GM18520 (cell line): ENCODE data around the gene FAXC.
A peak's percentile ranks its signal among the peaks of the same experiment; 100 is the strongest.

Experiments
- ATAC-seq: cut with Tn5 transposase; IDR thresholded peaks from one replicate; pipeline ENCODE4 v1.9.1; 2021; ENCODE audit not compliant: unreplicated experiment

FAXC gene

GRCh38 chr6:99349171-99350141, at the start of gene FAXC:
FAXC (minus strand) TSS chr6:99349674; CDS start chr6:99349372, 302 bp downstream.
- no peak for ATAC-seq

DNA sequence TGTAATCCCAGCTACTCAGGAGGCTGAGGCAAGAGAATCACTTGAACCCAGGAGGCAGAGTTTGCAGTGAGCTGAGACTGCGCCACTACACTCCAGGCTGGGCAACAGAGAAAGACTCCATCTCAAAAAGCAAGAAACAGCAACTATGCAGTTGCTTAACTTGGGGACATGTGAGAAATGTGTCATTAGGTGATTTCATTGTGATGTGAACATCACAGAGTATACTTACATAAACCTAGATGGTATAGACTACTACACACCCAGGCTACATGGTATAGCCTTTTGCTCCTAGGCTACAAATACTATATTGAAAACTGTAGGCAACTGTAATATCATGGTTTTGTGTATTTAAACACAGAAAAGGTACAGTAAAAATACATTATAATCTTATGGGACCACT, 47.8 kb upstream of the FAXC start:
- ATAC-seq, result no peak

- ATAC-seq, result peak; percentile 61
Observed at GRCh38 chr6:99393698-99394531, 44.4 kb upstream of the FAXC start, which contains the start of gene COQ3. COQ3 (minus strand) TSS chr6:99394195; CDS start chr6:99394179, 16 bp downstream.

DNA sequence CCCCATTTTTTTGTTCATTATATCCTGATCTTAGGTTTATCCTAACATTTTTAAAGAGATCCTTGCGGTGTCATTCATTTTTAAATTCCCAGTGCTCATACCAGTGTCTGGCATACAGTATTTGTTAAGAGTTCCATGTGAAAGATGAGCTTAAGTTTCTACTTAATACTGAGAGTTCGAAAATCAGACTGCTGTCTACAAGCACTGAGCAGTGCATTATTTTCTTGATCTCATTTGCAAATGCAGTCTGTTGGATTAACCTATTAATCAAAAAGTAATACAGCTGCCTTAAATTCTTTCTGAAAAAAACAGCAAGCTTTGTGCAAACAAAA, 43.9 kb upstream of the FAXC start:
- peak; percentile 5 for ATAC-seq

DNA sequence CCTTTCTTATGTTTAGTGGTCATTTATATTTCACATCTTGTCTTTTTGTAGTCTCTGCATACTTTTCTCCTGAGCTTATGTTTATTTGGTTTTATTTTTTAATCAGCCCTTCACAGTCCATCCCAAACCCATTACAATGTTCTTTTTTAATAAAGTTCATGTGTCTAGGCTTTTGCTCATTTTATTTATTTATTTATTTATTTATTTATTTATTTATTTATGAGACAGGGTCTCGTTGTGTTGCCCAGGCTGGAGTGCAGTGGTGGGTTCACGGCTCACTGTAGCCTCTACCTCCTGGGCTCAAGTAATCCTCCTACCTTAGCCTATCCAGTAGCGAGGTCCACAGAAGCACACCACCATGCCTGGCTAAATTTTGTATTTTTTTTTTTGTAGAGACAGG, 41.4 kb upstream of the FAXC start:
- ATAC-seq, result no peak

GRCh38 chr6:99384507-99384906, 35.0 kb upstream of the FAXC start:
- ATAC-seq, result no peak

GRCh38 chr6:99378636-99379035, 29.2 kb upstream of the FAXC start:
- ATAC-seq, result no peak

GRCh38 chr6:99369533-99369932, 20.1 kb upstream of the FAXC start:
- no peak for ATAC-seq

DNA sequence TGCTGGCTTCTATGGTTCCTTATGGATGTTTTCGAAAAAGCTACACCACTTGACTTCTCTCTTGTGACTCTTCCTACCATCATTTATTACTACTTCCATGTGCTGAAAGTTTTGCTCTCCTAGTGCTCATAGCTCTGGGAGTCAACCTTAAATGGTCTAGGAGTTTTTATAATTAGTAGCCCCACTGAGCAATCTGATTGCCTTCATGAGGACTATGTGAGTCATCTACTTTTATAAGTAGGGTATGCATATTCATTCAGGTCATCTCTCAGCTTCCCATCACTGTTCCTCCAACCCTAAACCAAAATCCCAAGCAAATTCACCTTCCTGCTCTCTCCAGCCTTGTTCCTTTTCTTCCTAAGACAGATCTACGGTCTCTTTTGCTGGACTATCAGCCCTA, 17.4 kb upstream of the FAXC start:
- no peak for ATAC-seq

GRCh38 chr6:99364026-99364425, 14.6 kb upstream of the FAXC start:
- peak; percentile 85 for ATAC-seq

DNA sequence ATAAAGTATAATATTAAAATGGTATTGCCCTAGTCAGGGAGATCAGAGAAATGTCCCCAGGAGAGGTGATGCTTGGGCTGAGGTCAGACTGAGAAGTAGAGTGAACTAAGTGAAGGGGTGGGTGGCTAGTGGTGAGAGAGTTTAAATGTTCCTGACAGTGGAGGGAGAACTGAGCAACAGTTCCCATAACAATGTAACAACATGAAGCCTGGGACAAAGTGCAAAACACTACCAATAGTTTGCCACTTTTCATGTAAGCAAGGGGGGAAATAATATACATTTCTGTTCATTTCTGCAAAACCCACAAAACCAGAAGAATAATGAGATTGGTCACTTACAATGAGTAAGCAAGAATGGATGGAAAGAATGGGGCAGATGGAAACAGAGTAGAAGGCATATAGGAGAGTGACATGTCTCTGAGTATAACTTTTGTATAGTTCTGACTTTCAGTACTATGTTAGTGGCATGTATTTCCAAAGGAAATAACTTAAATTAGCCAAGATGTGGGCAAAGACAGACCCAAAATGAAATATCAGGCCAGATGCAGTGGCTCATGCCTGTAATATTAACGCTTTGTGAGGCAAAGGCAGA, 13.3 kb upstream of the FAXC start:
- ATAC-seq, result no peak

DNA sequence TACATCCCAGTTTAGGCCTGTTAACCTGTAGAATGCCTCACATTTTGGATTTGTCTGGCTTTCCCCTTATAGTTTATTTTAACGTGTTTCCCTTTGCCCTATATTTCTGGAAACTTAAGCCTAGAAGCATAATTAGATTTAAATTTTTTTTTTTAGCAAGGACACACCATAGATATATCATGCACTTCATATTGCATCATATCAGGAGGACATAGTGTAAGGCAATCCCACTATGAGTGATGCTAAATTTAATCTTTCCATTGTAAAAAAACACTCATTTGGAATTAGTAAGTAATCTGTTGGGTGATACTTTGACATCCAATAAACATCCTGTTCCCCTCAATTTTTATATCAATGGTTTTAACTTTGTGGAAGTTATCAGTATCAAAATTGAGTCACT, 10.3 kb upstream of the FAXC start:
- no peak for ATAC-seq

DNA sequence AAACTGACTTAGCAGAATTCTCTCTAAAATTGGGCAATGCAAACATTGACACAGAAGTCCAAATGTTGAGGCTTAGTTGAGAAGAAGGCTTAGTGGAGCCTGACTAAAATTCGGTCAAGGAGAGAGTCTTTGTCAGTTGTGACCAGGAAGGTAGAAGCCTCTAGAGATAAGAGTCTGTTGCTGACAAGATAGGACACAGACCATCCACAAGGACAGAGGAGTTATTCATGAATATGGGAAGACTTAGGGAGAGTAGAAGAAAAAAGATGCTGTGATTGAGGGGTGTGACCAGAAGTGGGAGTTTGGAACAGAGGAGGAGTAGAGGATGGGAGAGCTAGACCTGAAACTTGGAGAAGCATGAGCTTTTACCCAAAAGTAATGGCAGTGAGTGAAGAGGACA, 7.2 kb upstream of the FAXC start:
- ATAC-seq, result no peak

DNA sequence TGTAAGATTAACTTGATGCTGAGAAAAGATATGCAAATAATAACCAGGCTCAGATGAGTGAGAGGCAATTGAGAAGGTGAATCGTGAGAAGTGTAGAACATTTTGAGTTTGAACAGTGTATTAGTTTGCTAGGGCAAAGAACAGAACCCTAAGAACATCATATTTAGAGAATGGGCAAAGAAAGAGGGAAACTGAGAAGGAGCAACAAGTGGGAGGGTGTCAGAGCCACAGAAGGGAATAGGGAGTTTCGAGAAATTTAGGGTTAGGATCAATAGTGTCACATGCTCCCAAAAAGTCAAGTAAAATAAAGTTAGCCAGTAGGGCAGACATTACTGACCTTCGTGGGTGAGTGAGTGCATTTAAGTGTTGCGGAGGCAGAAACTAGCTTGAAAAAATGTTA, 5.5 kb upstream of the FAXC start:
- no peak for ATAC-seq

- no peak for ATAC-seq
Observed at GRCh38 chr6:99353126-99353525, 3.7 kb upstream of the FAXC start.

- ATAC-seq, result no peak
Observed at GRCh38 chr6:99350573-99350972, 1.1 kb upstream of the FAXC start.

DNA sequence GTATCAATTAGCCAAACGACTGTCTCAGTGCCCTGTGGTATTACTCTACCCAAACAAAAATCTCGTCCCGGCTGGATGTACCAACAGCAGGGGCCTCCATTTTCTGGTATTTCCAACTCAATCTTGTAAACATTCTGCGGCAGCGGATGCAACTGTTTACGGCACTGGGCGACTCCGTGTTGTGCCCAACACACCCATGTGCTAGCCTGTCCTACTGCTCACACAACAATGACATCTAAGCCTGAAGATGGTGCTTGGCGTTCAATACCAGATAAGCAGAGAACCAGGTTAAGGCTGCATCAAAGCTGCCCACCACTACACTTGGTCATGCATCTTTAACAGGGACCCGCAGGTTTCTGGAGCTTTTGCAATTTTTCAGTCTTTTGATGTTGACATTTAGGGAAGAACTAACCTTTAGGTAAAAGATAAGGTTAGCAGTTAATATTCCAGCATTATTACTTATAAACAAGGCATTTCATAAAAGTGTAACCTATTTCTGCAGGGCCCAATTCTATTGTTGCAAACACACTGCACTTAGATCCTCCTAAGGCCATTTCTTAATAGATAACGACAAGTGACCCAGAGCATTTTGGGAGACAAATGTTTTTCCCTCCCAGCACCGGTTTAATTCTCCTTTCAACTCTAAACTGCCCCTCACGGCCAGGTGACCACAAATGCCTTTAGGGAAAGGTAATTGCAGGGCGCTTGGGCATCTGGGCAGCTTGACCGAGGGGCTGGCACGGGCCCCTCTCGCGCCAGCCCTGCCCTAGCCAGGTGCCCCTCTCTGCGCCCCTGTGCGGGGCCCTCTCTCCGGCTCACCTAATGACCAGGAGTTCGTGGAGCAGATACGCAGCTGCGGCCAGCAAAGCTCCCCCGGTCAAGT, 945 bp downstream of the FAXC start:
- ATAC-seq, result no peak

DNA sequence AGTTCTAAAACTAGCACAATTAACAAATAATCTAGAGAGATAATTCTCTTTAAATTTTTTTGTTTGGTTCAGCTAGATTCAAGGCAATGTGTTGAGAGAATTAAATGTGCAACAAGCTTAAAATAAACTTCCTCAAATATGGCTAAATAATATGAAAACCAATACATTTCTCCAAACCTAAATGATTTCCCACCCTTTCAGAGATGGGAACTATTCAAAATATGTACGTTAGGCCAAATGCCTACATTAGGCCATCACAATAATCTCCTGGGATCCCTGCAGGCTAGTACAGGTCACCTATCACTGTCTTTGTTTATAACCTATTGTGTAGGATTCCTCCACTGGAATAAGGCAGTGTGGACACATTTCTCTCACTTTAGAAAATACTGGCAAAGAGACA, 1.7 kb downstream of the FAXC start:
- no peak for ATAC-seq

GRCh38 chr6:99346595-99346994, 2.9 kb downstream of the FAXC start:
- no peak for ATAC-seq

DNA sequence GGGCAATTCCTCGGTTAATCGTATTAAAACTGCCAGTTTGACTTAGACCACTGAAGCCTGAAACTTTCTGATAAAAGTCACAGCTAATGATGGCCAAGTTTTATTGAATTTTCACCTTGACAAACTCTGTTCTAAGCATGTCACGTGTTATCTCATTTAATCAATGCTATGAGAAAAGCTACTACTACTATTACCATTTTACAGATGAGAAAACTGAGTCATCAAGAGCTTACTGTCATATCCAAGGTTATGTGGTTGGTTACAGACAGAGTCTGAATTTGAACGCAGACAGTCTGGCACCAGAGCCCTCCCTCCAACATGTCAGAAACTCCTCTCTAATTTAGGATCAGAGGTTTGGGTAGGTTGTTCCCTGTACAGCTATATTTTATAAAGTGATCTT, 4.3 kb downstream of the FAXC start:
- no peak for ATAC-seq

- no peak for ATAC-seq
Observed at GRCh38 chr6:99344289-99344688, 5.2 kb downstream of the FAXC start.
